HG03097 (cell line): ENCODE results near the gene MLYCD.
"Not testable (repeated sequence)": the region's sequence is repeated elsewhere in the genome, so short reads cannot be mapped to it uniquely, and the experiment has no call there.

Experiments
- ATAC-seq: cut with Tn5 transposase; IDR thresholded peaks from one replicate; pipeline ENCODE4 v1.9.1; 2021; ENCODE audit not compliant: unreplicated experiment, low FRiP score

Gene MLYCD

GRCh38 chr16:83939266-83939855, 40.4 kb downstream of the MLYCD start:
- no peak for ATAC-seq

DNA sequence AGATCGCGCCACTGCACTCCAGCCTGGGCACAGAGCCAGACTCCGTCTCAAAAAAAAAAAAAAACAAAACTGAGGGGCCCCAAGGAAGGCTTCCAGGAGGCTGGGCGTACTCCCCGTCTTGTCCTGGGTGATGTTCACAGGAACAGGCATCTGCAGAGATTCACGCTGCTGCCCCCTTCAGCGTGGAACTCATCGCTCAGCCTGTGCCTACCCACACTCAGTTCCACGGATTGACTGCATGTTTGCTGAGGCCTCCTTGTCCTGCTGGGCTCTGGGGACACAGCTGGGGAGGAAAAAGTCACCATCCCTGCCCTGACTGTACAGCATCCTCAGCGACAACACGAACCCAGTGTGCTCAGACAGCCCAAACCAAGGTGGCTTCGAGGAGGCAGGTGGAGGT, 41.2 kb downstream of the MLYCD start:
- ATAC-seq = no peak

- ATAC-seq = no peak
These were observed 41.9 kb downstream of the MLYCD start for GRCh38 chr16:83940630-83941378.

- ATAC-seq = not testable (repeated sequence)
These were observed 42.6 kb downstream of the MLYCD start for GRCh38 chr16:83941546-83941945.

DNA sequence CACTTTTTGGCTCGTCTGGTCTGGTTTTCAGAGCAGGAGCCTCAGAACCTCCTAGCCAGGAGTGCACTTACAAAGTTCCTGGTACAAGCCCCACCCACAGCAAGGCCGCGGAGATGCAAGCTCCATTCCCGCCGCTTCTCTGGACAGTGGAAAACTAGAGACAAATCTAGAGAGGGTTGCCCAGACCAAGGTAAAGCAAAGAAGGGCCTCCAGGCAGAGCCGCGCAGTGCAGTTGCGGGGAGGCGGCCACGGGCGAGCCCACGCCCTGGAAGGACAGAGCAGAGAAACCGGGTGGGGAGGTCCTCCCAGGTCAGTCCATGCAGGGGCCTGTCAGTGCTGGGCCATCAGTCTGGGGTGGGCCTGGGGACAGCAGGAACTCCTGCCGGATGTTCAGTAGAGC, 43.2 kb downstream of the MLYCD start:
- ATAC-seq = no peak

- no peak for ATAC-seq
These were observed 44.0 kb downstream of the MLYCD start for GRCh38 chr16:83942815-83943515.

GRCh38 chr16:83943516-83944050, 44.7 kb downstream of the MLYCD start:
- no peak for ATAC-seq

GRCh38 chr16:83945587-83945986, 46.7 kb downstream of the MLYCD start:
- ATAC-seq = no peak

- ATAC-seq = no peak
These were observed 47.4 kb downstream of the MLYCD start for GRCh38 chr16:83946154-83946780.

DNA sequence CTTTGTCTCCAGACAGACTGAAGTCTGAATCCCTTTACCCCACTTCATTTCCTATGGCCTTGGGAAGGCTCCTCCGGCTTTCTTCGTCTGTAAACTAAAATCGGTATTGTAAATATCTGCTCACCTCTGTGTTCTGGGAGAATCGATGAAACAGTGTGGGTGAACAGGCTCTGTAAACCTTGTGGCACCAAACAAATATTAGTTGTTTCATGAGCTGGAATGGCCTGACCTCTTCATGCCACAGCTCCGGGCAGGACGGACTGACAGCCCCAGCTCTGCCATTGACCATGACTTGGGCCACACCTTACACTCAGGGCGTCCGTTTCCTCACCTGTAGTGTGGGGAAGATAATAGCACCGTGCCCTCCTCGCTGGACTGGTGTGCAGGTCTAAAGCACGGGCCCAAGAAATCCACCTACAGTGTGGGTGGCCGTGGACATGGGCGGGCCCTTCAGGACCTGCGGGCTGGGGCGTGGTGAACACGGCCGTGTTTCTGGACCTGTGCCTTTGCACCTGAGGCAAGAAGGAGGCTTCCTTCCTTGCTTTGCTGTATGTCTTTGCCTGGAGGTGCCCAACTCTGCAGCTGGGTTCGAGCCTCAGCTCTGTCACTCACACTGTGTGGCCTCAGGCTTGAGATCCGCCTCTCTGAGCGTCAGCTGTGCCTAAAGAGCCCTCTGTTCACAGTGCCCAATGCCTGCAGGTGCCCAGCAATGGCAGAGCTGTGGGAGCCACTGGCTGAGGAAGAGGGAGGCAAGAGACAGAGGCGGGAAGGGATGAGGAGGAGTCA, 48.1 kb downstream of the MLYCD start:
- no peak for ATAC-seq

DNA sequence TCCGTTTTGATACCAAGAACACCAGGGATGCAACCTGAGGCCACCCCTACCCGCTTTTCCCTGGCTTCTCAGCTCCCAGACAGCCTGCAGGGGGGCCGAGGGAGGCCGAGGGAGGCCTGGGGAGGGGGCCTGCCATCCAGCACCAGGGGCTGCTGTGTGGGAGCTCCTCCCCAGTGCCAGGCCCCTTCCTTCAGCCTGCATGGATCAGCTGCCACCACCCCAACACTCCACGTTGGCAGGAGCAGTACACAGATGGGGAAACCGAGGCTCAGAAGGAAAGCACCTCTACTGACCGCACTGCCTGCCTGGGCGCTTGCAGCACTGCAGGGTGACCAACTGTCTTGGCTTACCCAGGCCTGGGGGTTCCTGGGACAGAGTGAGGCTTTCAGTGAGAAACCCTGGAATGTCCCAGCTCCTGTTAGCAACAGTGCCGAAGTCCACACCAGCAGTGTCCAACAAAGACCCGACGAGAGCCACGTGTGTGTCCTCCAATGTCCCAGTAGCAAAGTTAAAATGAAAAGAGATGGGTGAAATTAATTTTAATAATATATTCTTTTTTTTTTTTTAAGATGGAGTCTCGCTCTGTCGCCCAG, 48.8 kb downstream of the MLYCD start:
- no peak for ATAC-seq

DNA sequence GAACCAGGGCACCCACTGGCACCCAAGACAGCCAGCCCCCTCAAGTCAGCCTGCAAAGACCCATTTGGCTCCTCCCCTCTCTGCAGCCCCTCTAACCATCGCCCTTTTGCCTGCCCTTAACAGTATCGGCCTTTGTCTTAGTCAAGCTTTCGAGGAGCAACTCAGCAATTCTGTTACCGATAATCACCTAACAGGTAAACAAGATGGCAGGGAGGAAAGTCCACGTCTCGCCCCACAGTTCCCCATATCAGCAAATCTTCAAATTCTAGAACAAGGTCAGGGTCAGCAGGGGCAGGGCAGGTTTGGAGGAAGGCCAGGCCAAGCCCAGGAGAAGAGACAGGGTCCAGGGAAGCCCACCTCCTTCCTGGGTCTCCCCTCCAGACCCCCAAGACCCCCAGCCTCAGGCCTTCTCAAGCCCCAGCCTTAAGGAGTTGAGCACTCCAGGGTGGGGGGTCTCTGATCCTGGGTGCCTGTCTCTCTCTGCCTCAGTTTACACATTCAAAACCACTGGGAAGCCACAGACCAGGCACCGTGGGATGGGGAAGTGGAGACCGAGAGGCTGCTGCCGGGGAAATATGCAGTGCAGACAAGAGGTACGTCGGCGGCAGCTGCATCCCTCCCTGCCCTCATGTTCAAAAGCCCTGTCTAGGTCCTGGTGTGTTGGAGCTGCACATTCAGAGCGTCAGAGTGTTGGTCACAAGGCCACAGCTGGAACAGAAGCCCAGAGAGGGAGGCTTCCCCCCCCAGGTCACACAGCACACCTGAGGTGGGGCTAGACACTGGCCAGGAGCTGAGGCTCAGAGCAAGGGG, 50.2 kb downstream of the MLYCD start:
- ATAC-seq = no peak

DNA sequence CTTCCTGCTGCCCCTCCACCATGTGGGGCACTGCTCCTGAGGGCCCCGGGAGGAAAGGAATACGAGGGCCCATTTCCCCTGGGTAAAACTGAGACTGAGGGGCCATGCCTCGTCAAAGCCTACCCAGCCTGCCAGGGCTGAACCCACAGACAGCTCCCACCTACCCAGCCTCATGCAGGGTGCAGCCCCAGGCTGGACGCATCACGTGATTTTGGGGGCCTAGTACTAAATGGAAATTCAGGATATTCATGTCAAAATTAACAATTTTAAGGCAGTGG, 50.7 kb downstream of the MLYCD start:
- no peak for ATAC-seq

DNA sequence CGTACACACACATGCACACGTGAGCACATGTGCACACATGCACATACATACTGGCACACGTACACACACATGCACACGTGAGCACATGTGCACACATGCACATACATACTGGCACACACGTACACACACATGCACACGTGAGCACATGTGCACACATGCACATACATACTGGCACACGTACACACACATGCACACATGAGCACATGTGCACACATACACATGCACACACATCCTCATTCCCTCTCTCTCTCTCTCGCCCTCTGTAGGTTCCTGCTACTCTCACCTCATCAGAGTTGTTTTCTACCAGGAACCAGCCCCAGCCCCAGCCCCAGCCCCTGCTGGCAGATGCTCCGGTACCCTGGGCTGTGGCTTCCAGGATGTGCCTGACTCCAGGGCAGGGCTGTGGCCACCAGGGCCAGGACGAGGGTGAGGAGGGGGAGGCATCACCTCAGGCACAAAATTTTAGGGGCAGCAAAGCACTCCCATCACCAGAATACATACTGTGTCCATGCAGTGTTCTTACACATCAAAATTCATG, 52.0 kb downstream of the MLYCD start:
- not testable (repeated sequence) for ATAC-seq

- no peak for ATAC-seq
These were observed 52.6 kb downstream of the MLYCD start for GRCh38 chr16:83951544-83951943.

DNA sequence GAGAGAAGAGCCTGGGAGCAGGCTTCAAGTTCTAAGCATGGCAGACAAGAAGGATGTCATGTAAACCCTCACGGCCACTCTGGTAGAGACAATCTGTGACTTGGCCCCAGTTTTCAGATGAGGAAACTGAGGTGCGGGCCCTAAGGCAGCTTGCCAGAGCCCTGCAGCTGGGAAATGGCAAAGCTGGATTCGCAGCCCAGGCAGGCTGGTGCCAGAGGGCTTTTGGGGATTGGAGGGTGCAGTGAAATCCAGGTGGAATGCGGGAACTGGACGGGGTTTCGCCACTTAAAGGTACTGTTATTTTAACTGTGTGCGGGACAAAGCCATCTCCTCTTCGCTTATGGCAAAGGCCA, 53.6 kb downstream of the MLYCD start:
- no peak for ATAC-seq

DNA sequence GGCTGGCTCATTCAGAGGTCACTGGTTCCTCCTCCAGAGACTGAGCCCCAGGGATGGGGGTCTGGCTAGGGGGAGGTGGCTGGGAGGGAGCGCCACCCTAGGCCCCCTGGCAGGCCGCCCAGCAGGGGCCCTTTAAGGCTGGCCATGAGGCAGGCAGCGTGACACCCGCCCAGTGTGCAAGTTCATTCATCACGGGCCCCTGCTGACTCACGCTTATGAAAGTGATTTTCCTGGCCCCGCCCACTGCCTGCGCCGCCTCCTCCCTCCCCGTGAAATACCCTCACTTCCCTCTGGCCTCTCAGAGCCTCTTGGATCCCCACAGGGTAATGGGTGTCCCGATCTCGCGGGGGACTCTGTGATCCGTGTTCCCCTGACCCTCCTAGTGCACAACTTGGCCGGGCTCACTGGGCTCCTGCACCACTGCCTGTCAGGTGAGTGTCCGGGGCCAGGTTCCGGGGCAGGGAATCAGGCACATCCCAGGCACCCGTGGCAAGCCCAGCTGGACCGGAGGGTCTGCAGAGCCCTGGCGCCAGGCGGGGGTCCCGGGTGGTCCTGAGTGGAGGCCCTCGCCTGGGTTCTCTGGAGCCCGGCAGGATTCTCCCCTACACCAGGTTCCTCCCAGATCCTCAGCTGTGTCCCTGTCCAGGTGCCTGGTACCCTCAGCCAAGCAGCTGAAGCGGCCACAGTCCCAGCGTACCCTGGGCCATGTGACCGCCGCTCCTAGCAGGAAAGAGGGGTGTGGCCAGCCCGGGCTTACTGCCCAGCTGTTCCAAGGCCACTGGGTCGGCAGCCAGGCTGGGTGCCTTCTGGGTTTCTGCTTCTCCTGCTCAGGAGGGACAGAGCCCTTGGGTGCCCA, 54.3 kb downstream of the MLYCD start, which contains the start of gene OSGIN1:
Gene OSGIN1 (plus strand): TSS at position 301 of the 856 bp plus-strand sequence. CDS start 4,432 bp downstream, outside the sequence.
- peak; percentile 55 for ATAC-seq
